Gastrocnemius medialis (tissue), 4 donors: ENCODE measurements around the gene GTSE1. TPM values are rescaled to one million over a fixed set of nuclear protein-coding genes. Genes with fewer than 3 reads are reported as not detected.

Experiments used
- ATAC-seq, 2 donors: fragments of 150-250 bp; one replicate each; pipeline ENCODE4 v1.9.1; 2016
- DNase-seq, 2 donors: peaks; one replicate each; pipeline ENCODE4 v3.0.0-alpha.2; 2019
- H3K27ac ChIP-seq, 4 donors: fragments of 200-600 bp; sonication (generic); 1 replicate in 1 of 4; 2 replicates in 3 of 4; pipeline ENCODE4 v1.5.1; 2016 to 2018; ENCODE audit warnings: mild to moderate bottlenecking in 2 of 4, moderate library complexity in 1 of 4
- H3K27me3 ChIP-seq, 3 donors: fragments of 200-600 bp; sonication (generic) in 2 of 3; 1 replicate in 1 of 3; 2 replicates in 2 of 3; pipeline versions ENCODE4 v1.5.1 to v1.6.0; 2016 to 2019; ENCODE audit warnings: mild to moderate bottlenecking in 1 of 3, moderate library complexity in 1 of 3
- H3K36me3 ChIP-seq, 2 donors: fragments of 200-600 bp; sonication (generic) in 1 of 2; one replicate each; pipeline ENCODE4 v1.5.1; 2017 to 2018
- H3K4me1 ChIP-seq, 2 donors: fragments of 200-600 bp; sonication (generic) in 1 of 2; one replicate each; pipeline ENCODE4 v1.5.1; 2016 to 2017; ENCODE audit warnings: mild to moderate bottlenecking in 2 of 2
- H3K4me3 ChIP-seq, 4 donors: fragments of 200-600 bp; sonication (generic) in 3 of 4; 1 replicate in 1 of 4; 2 replicates in 3 of 4; pipeline ENCODE4 v1.5.1; 2016 to 2019; ENCODE audit warnings: mild to moderate bottlenecking in 2 of 4
- H3K9me3 ChIP-seq, 3 donors: fragments of 200-600 bp; sonication (generic) in 2 of 3; 1 replicate in 1 of 3; 2 replicates in 2 of 3; pipeline ENCODE4 v1.5.1; 2016 to 2019
- POLR2A ChIP-seq, 2 donors: fragments of 450-650 bp; IDR thresholded peaks; one replicate each; pipeline ENCODE4 v1.6.1; 2017; ENCODE audit warnings: antibody characterized with exemption in 2 of 2, mild to moderate bottlenecking in 2 of 2, moderate library complexity in 2 of 2
- in situ Hi-C, 4 donors: fragments of 200-750 bp; cut with MboI; loops; one replicate each; pipeline versions ENCODE4 v1.15.0 to v1.8.0; 2017; ENCODE audit warnings: low sequenced_read_pairs in 4 of 4
- intact Hi-C: fragments of 100-400 bp; cut with DNase I; formaldehyde crosslinking; loops from one replicate; pipeline ENCODE4 v1.15.1; 2023; ENCODE audit warnings: low total_unique reads
- total RNA-seq, 4 donors: library from RNA; depleted of rRNA; stranded (reverse); fragments of >200 nt; gene quantifications; one replicate each; pipeline versions ENCODE4 v1.1.0 to v1.2.3, GENCODE V29; 2016
- TF ChIP-seq, protein P1 (sequence below), 5 experiments: fragments of 450-650 bp in 3 of 5; fragments of 200-600 bp in 2 of 5; sonication (generic) in 2 of 5; IDR thresholded peaks in 4 of 5; conservative IDR thresholded peaks in 1 of 5; 1 replicate in 4 of 5; 2 replicates in 1 of 5; pipeline ENCODE4 v1.5.1; 2016 to 2019; ENCODE audit warnings: antibody characterized with exemption in 5 of 5, mild to moderate bottlenecking in 3 of 5, moderate library complexity in 3 of 5

Gene GTSE1
- total RNA-seq, 4 donors from 2014 or later = 0.13 to 0.49 TPM; not detected in 2

DNA sequence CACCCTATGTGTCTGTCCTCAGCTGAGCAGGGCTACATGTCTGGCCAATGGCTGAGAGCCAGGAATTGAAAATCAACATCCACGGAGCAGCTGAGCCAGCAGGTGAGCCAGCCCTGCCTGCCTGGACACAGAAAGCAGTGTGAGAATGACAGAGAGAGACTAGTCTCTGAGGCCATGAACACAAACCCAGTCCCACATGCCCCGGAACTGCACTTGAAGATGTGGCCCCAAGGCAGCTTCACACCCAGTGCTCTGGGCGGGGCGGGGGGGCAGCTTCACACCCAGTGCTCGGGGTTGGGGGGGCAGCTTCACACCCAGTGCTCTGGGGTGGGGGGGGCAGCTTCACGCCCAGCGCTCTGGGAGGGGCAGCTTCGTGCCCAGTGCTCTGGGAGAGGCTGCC, 76.5 kb downstream of the GTSE1 start:
- TF ChIP-seq, protein P1, sequence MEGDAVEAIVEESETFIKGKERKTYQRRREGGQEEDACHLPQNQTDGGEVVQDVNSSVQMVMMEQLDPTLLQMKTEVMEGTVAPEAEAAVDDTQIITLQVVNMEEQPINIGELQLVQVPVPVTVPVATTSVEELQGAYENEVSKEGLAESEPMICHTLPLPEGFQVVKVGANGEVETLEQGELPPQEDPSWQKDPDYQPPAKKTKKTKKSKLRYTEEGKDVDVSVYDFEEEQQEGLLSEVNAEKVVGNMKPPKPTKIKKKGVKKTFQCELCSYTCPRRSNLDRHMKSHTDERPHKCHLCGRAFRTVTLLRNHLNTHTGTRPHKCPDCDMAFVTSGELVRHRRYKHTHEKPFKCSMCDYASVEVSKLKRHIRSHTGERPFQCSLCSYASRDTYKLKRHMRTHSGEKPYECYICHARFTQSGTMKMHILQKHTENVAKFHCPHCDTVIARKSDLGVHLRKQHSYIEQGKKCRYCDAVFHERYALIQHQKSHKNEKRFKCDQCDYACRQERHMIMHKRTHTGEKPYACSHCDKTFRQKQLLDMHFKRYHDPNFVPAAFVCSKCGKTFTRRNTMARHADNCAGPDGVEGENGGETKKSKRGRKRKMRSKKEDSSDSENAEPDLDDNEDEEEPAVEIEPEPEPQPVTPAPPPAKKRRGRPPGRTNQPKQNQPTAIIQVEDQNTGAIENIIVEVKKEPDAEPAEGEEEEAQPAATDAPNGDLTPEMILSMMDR (IDR thresholded peaks at IDR 0.05 in 4 of 5, conservative IDR thresholded peaks at IDR 0.05 in 1 of 5) = no peak
- no peak for TF ChIP-seq POLR2A (IDR thresholded peaks at IDR 0.05)
- H3K27me3 ChIP-seq = no peaks in the 10 kb centered on the region
- ATAC-seq (no peak), DNase-seq (no peak)
- no peaks in the 10 kb centered on the region for H3K36me3 ChIP-seq
- H3K27ac ChIP-seq = no peak overlapping the region
- no peak overlapping the region for H3K4me3 ChIP-seq
- no peaks in the 10 kb centered on the region for H3K4me1 ChIP-seq
- in situ Hi-C loops (loop anchor here in 1 of 4 donors (25.0 kb wide), 1 partner anchor 164 kb away; the partner anchor contains the start of gene CELSR1), intact Hi-C loops (no loop called here)
- no peaks in the 10 kb centered on the region for H3K9me3 ChIP-seq

DNA sequence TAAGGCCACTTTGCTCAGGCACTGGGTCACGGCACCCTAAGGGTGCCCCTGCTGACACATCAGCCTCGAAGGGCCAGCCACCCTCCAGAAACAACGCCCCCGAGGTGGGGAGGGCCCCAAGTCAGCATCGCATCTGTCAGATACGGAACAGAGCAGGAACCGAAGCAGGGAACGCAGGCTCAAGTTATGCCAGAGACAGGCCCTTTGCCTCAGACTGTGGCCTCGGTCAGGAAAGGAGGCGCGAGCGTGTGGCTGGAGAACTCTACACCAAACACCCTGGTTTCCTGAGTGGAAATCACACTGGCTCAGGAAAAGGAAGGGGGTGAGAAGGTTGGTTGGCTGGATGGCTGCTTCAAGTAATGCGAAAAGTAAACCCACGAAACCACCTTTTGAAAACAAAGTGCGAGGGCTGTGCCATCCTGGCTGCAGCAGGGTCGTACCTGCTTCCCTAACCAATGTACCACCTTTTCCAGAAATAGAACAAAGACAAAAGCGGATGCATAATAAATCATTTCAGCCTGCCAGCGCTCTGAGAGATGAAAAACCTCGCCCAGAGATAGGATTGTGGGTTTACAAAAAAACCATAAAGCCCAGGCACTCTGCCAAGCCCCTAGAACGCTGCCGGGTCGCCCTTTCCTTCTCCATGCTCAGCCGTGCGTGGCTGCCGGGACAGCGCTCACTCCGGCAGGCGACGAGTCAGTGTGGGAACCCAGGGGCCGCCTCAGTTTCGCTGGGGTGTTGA, 77.4 kb downstream of the GTSE1 start:
- in situ Hi-C loops = loop anchor here in 1 of 4 donors (25.0 kb wide), 1 partner anchor 163 kb away; the partner anchor contains the start of gene CELSR1
- Histone ChIP-seq H3K4me3 (no peak overlapping the region), H3K27me3 (no peaks in the 10 kb centered on the region), H3K4me1 (no peaks in the 10 kb centered on the region), H3K9me3 (no peaks in the 10 kb centered on the region), H3K36me3 (no peaks in the 10 kb centered on the region), H3K27ac (no peak overlapping the region)
- DNase-seq (no peak), ATAC-seq (no peak)
- intact Hi-C loops = no loop called here
- TF ChIP-seq POLR2A (IDR thresholded peaks at IDR 0.05) = no peak
- TF ChIP-seq, protein P1 (IDR thresholded peaks at IDR 0.05 in 4 of 5, conservative IDR thresholded peaks at IDR 0.05 in 1 of 5) = no peak

DNA sequence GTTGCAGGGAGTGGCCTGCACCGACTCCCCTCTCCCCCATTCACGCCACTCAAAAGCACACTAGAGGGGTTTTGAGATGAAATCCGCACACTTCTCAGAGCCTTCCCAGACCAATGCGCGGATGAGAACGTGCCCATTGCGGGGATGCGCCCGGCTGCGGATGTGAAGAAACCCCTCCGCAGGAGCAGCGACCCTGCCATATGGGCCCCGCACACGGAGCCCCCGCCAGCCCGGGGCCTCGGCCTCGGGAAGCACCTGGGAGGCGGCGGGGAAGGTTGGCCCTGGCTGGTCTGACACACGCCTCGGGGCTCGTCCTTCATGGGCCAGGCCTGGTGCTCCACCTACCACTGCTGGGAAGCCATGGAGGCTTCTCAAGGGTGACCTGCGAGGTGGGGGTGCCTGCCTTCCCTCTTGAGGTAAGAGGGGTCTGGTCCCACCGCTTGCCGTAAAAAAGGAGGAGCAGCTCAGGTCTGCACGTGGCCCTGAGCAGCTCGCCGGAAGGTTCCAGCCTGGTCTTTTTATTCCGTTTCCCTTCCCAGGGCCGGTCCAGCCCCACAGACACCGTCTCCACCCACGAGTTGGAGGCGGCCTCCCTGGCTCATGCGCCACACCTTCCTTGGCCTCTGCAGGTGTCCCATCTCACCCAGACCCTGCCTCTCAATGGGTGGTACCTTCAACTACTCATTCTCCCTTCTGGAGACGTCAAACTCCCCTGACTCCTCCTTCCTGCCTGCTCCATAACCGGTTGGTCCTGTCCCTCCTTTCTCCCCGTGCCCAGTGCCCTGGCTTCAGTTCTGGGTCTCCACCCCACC, 78.2 kb downstream of the GTSE1 start:
- no peak for ATAC-seq
- Histone ChIP-seq H3K4me3 (no peak overlapping the region), H3K27ac (no peak overlapping the region), H3K27me3 (no peaks in the 10 kb centered on the region), H3K36me3 (no peaks in the 10 kb centered on the region), H3K9me3 (no peaks in the 10 kb centered on the region), H3K4me1 (no peaks in the 10 kb centered on the region)
- no peak for DNase-seq
- intact Hi-C loops (no loop called here), in situ Hi-C loops (loop anchor here in 2 of 4 donors (25.0 kb wide), 1 partner anchor 162 kb away; the partner anchor contains the start of gene CELSR1 (in 2 of the 2))
- TF ChIP-seq, protein P1 (IDR thresholded peaks at IDR 0.05 in 4 of 5, conservative IDR thresholded peaks at IDR 0.05 in 1 of 5) = no peak
- TF ChIP-seq POLR2A (IDR thresholded peaks at IDR 0.05) = no peak

- no peaks in the 10 kb centered on the region for H3K9me3 ChIP-seq
- DNase-seq = no peak
- no peaks in the 10 kb centered on the region for H3K27me3 ChIP-seq
- no peaks in the 10 kb centered on the region for H3K36me3 ChIP-seq
- no peak overlapping the region for H3K27ac ChIP-seq
- intact Hi-C loops (no loop called here), in situ Hi-C loops (loop anchor here in 1 of 4 donors (25.0 kb wide), 1 partner anchor 161 kb away; the partner anchor contains the start of gene CELSR1)
- no peak overlapping the region for H3K4me3 ChIP-seq
- TF ChIP-seq POLR2A (IDR thresholded peaks at IDR 0.05) = no peak
- TF ChIP-seq, protein P1 (IDR thresholded peaks at IDR 0.05 in 4 of 5, conservative IDR thresholded peaks at IDR 0.05 in 1 of 5) = no peak
- ATAC-seq = no peak
- H3K4me1 ChIP-seq = no peaks in the 10 kb centered on the region
Measured at GRCh38 chr22:46376111-46376510, 79.4 kb downstream of the GTSE1 start.
